ENCODE results near the gene CST3.
A peak's percentile ranks its signal among the peaks of the same experiment; 100 is the strongest.

The CST3 gene

DNA sequence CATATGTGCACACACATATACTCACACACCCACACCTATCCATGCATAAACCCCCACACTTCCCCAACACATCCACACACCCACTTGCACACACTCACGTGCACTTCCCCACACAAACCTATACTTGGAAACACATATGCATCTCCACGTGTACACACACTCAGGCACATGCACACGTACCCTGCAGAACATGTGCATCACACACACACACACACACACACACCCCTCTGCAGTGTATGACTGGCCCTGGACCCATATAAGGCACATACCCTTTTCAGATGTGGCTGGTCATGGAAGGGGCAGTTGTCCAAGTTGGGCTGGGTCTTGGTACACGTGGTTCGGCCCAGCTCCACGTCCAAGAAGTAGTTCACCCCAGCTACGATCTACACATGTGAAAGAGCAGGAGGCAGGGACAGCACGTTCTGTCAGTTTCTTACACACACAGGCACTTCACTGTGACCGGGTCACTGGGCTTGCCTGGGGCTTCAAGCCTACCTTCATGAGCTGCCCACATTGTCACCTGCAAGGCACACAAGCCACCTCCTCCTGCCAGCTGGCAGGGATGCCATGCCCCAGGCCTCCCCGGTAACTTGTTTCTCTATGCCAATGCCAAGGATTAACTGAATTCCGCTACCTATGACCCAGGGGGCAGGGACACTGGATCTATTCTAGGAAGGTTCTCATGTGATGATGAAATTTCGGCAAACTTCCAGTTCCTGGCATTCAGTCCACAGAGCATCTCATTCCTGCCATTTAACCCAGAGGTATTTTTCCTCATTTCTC lies 2.6 kb downstream of the CST3 start:
- H3K4me3 ChIP-seq (ENCODE audit: low read length in 2 of 2) = peak overlapping the region; percentile 48 to 55
- H3K36me3 ChIP-seq (ENCODE audit: control insufficient read depth in 2 of 2, insufficient read depth in 2 of 2, low read length in 2 of 2) = peaks cover 12 to 14% of the 10 kb centered on the region in 2 donors
- H3K4me1 ChIP-seq (ENCODE audit: control insufficient read depth, insufficient read depth, low read length) = peaks cover 28% of the 10 kb centered on the region
- H3K27ac ChIP-seq (ENCODE audit: low read length) = no peak overlapping the region
- no peak overlapping the region for H3K9ac ChIP-seq (ENCODE audit: low read length in 2 of 2)
- H3K9me3 ChIP-seq (ENCODE audit: control insufficient read depth in 2 of 2, low read length in 2 of 2) = no peaks in the 10 kb centered on the region
- no peaks in the 10 kb centered on the region for H3K27me3 ChIP-seq (ENCODE audit: control insufficient read depth in 1 of 2, insufficient read depth in 2 of 2, low read length in 2 of 2)

DNA sequence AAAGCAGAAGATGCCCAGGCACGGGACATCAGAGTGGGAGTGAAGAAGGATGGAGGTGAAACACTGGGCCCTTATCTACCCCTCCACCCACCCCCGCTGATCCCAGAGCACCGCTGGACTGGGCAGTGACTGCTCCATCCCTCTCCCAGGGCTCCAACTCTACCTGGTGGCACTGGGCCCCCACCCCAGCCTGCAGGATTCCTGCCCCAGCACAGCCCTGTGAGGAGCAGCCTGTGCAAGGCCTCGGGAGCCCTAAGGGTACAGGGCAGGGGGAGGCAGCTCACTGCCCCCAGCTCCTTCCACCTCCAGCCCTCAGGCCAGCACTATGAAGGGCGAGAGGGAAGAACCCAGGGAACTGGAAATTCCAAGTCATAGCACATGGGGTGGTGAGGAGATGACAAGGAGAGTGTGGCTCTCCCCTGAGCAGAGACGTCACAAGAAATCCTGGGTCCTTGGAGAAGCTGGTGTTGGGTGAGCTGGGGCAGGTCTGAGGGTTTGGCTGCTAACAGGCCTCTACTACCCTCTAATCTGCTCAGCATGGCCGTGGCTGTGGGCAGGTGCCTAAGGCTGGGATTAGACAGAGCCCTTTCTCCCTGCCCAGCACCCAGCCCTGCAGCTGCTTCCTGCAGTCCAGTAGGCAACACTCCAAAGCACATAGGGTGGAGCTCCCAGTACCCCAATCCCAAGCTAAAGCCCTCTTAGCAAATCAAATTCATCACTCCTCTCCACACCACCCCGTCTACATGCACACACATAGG lies 3.5 kb downstream of the CST3 start:
- Histone ChIP-seq H3K27me3 (ENCODE audit: control insufficient read depth in 1 of 2, insufficient read depth in 2 of 2, low read length in 2 of 2) (no peaks in the 10 kb centered on the region), H3K36me3 (ENCODE audit: control insufficient read depth in 2 of 2, insufficient read depth in 2 of 2, low read length in 2 of 2) (peaks cover 12 to 14% of the 10 kb centered on the region in 2 donors), H3K4me3 (ENCODE audit: low read length in 2 of 2) (peak overlapping the region in 1 of 2 donors; percentile 55), H3K27ac (ENCODE audit: low read length) (no peak overlapping the region), H3K9ac (ENCODE audit: low read length in 2 of 2) (no peak overlapping the region), H3K9me3 (ENCODE audit: control insufficient read depth in 2 of 2, low read length in 2 of 2) (no peaks in the 10 kb centered on the region), H3K4me1 (ENCODE audit: control insufficient read depth, insufficient read depth, low read length) (peaks cover 29% of the 10 kb centered on the region)

DNA sequence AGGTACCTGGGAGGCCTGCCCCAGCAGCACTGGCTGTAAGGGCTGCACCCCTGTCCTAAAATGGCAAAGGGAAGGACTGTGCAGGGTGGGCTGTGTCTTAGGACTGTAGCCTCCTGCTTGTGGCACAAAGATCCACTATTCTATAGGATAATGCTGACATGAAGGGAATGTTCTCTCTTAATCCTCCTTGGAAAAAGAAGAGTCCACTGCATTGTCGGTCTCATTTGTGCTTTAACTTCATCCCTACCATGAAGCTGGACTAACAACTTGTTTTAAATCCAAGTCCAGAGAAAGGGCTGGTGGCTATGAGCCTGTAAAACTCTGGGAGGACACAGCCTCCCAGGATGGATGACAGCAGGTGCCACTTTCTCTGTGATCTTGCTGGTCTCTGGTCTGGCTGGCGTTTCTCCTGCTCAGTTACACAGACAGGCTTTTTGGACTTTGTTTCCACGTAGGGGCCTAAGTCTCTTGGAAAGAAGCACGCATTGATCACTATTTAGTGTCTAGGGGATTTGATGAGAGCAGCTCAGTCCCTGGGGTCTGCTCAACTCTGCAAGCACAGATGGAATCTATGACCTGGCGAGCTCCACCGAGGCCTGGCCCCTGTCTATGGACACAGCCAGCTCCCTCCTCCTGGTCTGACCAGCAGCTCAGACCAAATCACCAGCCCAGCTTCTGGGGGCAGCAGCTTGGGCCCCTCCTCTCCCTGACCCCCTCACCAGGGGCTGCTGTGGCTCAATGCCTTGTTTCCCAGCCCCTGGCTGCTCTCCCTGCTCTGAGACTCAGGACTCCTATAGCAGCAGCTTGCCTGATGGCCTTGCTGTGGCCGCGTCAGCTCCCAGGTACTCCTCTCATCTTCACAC lies 4.8 kb downstream of the CST3 start:
- no peak overlapping the region for H3K27ac ChIP-seq (ENCODE audit: low read length)
- no peaks in the 10 kb centered on the region for H3K9me3 ChIP-seq (ENCODE audit: control insufficient read depth in 2 of 2, low read length in 2 of 2)
- H3K27me3 ChIP-seq (ENCODE audit: control insufficient read depth in 1 of 2, insufficient read depth in 2 of 2, low read length in 2 of 2) = no peaks in the 10 kb centered on the region
- no peak overlapping the region for H3K9ac ChIP-seq (ENCODE audit: low read length in 2 of 2)
- peaks cover 12 to 14% of the 10 kb centered on the region in 2 donors for H3K36me3 ChIP-seq (ENCODE audit: control insufficient read depth in 2 of 2, insufficient read depth in 2 of 2, low read length in 2 of 2)
- peaks cover 29% of the 10 kb centered on the region for H3K4me1 ChIP-seq (ENCODE audit: control insufficient read depth, insufficient read depth, low read length)
- H3K4me3 ChIP-seq (ENCODE audit: low read length in 2 of 2) = no peak overlapping the region

DNA sequence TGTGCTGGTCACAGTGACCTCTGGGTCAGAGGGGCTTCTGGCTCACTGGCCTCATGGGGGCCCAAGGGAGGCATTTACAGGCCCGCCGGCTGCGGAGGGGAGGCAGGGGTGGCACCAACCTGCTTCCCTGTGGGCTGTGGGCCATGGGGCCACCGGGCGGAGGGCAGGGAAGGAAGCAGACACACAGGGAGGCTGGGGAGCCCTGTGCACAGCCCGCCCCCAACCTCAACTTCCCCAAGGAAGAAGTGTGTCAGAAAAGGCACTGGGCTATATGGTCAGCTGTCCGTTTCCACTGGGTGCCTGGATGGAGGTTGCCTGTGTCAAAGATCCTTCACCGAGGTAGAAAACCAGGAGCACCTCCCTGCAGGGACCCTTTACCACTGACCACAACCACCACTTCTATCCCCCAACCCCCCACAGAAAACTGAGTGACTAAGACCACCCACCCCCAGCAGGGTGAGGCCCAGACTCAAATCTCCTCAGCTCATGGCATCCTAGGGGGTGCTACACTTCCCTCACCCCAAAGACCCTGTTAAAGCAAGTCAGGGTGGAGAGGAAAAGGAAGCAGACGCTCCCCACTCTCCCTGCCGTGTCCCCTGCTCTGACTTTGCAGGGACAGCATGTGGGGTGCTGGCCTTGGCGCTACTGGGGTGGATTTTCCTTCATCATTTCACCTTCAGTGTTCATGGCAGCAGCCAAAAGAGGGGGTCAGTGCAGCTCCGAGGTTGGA lies 5.6 kb downstream of the CST3 start:
- H3K9ac ChIP-seq (ENCODE audit: low read length in 2 of 2) = no peak overlapping the region
- no peak overlapping the region for H3K27ac ChIP-seq (ENCODE audit: low read length)
- H3K27me3 ChIP-seq (ENCODE audit: control insufficient read depth in 1 of 2, insufficient read depth in 2 of 2, low read length in 2 of 2) = no peaks in the 10 kb centered on the region
- no peaks in the 10 kb centered on the region for H3K9me3 ChIP-seq (ENCODE audit: control insufficient read depth in 2 of 2, low read length in 2 of 2)
- peaks cover 29% of the 10 kb centered on the region for H3K4me1 ChIP-seq (ENCODE audit: control insufficient read depth, insufficient read depth, low read length)
- no peak overlapping the region for H3K4me3 ChIP-seq (ENCODE audit: low read length in 2 of 2)
- peaks cover 12 to 14% of the 10 kb centered on the region in 2 donors for H3K36me3 ChIP-seq (ENCODE audit: control insufficient read depth in 2 of 2, insufficient read depth in 2 of 2, low read length in 2 of 2)

DNA sequence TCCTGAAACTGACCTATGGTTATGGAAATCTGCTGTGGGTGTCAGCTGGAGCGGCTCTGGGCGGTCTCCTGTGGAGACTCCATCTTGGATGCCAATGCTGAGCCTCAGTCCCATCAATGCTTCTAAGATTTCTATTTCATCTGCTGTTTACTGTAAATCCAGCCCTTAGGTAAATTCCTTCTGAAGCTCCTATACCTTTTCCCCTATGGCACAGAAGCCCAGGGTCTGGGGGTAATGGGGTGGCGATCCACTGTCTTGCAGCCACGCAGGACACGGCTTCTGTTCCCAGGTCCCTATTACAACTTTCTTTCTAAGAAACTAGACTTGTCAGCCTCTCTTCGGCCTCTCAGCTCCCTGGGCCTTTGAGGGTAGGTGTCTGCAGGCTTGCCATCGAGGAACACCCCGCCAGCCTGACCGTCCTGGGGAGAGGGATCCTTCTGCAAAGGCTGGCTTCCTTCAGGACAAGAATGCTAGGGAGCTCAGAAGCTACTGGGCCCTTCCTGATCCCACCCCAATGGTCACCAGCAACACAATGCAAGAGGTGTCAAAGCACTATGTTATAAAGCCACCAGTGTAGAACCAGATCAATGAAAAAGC lies 6.4 kb downstream of the CST3 start:
- Histone ChIP-seq H3K4me1 (ENCODE audit: control insufficient read depth, insufficient read depth, low read length) (peaks cover 23% of the 10 kb centered on the region), H3K27me3 (ENCODE audit: control insufficient read depth in 1 of 2, insufficient read depth in 2 of 2, low read length in 2 of 2) (no peaks in the 10 kb centered on the region), H3K27ac (ENCODE audit: low read length) (no peak overlapping the region), H3K9me3 (ENCODE audit: control insufficient read depth in 2 of 2, low read length in 2 of 2) (no peaks in the 10 kb centered on the region), H3K36me3 (ENCODE audit: control insufficient read depth in 2 of 2, insufficient read depth in 2 of 2, low read length in 2 of 2) (peaks cover 12 to 14% of the 10 kb centered on the region in 2 donors), H3K4me3 (ENCODE audit: low read length in 2 of 2) (no peak overlapping the region), H3K9ac (ENCODE audit: low read length in 2 of 2) (no peak overlapping the region)

DNA sequence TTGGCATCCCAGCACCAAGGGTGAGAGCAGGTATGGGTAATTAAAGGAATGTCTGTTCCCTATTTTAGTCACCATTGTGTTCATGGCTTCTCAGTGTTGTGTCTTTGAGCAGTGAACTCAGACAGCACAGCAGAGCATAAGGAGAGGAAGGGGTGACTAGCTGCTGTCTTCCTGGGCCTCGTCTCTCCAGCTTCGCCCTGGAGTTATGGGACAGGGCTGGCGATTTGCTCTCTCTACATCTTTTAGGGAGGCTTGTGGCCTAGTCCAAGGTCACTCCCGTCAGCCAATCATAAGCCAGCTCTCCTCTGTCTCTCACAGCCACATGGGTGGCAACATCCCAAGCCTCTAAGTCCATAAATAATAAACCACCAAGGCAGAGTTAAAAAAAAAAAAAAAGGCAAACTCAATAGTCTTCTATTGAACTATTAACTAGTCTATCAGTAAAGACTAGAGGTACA lies 7.3 kb downstream of the CST3 start:
- peaks cover 17% of the 10 kb centered on the region for H3K4me1 ChIP-seq (ENCODE audit: control insufficient read depth, insufficient read depth, low read length)
- H3K4me3 ChIP-seq (ENCODE audit: low read length in 2 of 2) = no peak overlapping the region
- no peak overlapping the region for H3K9ac ChIP-seq (ENCODE audit: low read length in 2 of 2)
- no peaks in the 10 kb centered on the region for H3K9me3 ChIP-seq (ENCODE audit: control insufficient read depth in 2 of 2, low read length in 2 of 2)
- peaks cover 12 to 14% of the 10 kb centered on the region in 2 donors for H3K36me3 ChIP-seq (ENCODE audit: control insufficient read depth in 2 of 2, insufficient read depth in 2 of 2, low read length in 2 of 2)
- peak overlapping the region; percentile 46 for H3K27ac ChIP-seq (ENCODE audit: low read length)
- H3K27me3 ChIP-seq (ENCODE audit: control insufficient read depth in 1 of 2, insufficient read depth in 2 of 2, low read length in 2 of 2) = no peaks in the 10 kb centered on the region

DNA sequence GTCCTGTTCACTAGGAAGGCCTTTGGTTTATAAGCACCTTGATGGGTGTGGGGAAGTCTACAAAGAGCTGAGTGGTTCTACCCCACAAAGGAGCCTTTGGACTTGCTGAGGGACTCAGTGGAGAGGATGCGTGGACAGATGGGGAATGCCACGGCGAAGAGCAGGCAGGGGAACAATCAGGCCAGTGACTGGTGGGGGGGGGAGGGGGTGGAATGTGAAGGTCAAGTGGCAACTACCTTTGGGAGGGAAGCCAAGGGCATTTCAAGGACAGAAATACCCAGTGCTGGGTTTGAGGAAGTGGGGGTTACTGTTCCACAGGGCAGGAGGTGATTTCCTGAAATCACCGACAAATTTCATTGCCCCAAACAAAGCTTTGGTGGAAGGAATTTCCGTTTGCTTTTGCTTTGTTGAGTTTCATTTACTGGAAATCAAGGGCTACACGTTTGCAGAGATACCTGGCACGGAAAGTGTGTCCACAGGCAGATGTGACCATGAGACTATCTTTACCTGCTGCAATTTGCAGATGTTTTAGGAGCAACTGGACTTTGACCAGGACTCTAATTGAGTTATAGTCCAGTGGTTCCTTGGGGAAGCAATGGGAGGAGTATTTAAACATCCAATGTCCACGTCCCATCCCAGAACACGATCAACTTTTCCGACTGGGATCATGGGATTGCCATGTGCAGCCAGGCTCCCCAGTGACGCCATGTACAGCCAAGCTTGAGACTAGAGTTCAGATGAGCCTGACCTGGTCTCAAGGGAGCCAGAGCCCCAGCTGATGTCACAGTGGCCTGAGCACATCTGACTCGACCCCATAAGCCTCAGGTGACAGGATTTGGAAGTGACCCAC lies 8.0 kb downstream of the CST3 start:
- Histone ChIP-seq H3K9ac (ENCODE audit: low read length in 2 of 2) (no peak overlapping the region), H3K27ac (ENCODE audit: low read length) (peak overlapping the region; percentile 46), H3K27me3 (ENCODE audit: control insufficient read depth in 1 of 2, insufficient read depth in 2 of 2, low read length in 2 of 2) (no peaks in the 10 kb centered on the region), H3K36me3 (ENCODE audit: control insufficient read depth in 2 of 2, insufficient read depth in 2 of 2, low read length in 2 of 2) (peaks cover 10 to 11% of the 10 kb centered on the region in 2 donors), H3K4me1 (ENCODE audit: control insufficient read depth, insufficient read depth, low read length) (peaks cover 10% of the 10 kb centered on the region), H3K9me3 (ENCODE audit: control insufficient read depth in 2 of 2, low read length in 2 of 2) (no peaks in the 10 kb centered on the region), H3K4me3 (ENCODE audit: low read length in 2 of 2) (no peak overlapping the region)

DNA sequence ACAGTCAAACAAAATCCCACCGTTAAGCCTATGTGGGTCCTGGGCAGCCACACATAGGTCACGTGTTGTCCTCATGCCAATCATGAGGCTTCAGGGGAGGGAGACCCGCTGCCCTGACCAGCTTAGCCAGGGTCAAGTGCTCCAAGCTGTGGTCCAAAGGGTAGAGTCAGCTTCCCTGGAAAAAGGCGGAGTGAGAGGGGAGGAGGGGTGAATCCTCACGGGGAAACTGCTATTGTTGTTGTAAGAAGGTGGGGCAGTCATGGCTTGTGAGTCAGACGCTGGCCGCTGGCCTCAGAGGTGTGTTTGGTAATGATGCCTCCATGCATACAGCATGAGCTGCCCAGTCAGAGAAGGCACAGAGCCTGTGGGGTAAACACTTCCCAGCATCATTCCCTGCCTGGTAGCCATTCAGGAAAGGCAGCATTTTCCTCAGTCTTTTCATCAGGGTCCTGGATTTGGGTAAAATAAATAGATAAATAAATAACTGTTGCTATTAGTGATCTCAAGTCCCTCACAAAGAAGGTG lies 8.7 kb downstream of the CST3 start:
- H3K27me3 ChIP-seq (ENCODE audit: control insufficient read depth in 1 of 2, insufficient read depth in 2 of 2, low read length in 2 of 2) = no peaks in the 10 kb centered on the region
- peaks cover 4% of the 10 kb centered on the region for H3K4me1 ChIP-seq (ENCODE audit: control insufficient read depth, insufficient read depth, low read length)
- H3K9ac ChIP-seq (ENCODE audit: low read length in 2 of 2) = no peak overlapping the region
- H3K36me3 ChIP-seq (ENCODE audit: control insufficient read depth in 2 of 2, insufficient read depth in 2 of 2, low read length in 2 of 2) = peaks cover 5 to 8% of the 10 kb centered on the region in 2 donors
- no peak overlapping the region for H3K4me3 ChIP-seq (ENCODE audit: low read length in 2 of 2)
- no peaks in the 10 kb centered on the region for H3K9me3 ChIP-seq (ENCODE audit: control insufficient read depth in 2 of 2, low read length in 2 of 2)
- H3K27ac ChIP-seq (ENCODE audit: low read length) = no peak overlapping the region

DNA sequence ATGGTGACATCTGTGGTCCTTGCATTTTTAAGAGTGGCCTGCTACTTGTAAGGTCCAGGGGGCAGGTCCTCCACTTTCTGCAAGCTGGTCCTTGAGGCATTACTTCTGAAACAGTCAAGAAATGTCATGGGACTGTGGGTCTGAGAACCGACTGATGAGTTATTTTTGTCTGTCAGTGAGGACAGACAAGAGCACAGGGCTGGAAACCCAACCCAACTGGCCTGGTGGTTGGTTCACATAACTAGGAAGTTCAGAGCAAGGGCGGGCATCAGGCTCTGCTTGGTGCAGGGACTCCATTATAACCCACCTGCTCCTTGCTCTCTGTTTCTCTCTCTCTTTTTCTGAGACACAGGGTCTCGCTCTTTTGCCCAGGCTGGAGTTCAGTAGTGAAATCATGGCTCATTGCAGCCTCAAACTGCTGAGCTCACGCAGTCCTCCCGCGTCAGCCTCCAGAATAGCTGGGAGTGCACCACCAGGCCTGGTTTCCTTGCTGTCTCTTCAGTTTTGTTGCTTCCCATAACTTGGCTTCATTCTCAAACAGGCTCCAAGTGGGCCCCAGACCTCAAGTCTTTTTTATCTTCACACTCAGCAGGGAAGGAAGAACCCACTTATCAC lies 9.2 kb downstream of the CST3 start:
- H3K4me1 ChIP-seq (ENCODE audit: control insufficient read depth, insufficient read depth, low read length) = peaks cover 6% of the 10 kb centered on the region
- peaks cover 5 to 7% of the 10 kb centered on the region in 2 donors for H3K36me3 ChIP-seq (ENCODE audit: control insufficient read depth in 2 of 2, insufficient read depth in 2 of 2, low read length in 2 of 2)
- no peak overlapping the region for H3K9ac ChIP-seq (ENCODE audit: low read length in 2 of 2)
- no peaks in the 10 kb centered on the region for H3K9me3 ChIP-seq (ENCODE audit: control insufficient read depth in 2 of 2, low read length in 2 of 2)
- H3K27ac ChIP-seq (ENCODE audit: low read length) = no peak overlapping the region
- no peak overlapping the region for H3K4me3 ChIP-seq (ENCODE audit: low read length in 2 of 2)
- H3K27me3 ChIP-seq (ENCODE audit: control insufficient read depth in 1 of 2, insufficient read depth in 2 of 2, low read length in 2 of 2) = no peaks in the 10 kb centered on the region
